IPS-18a (cell line): ENCODE data around the gene ZNF559.
A peak's percentile ranks its signal among the peaks of the same experiment; 100 is the strongest.
"Not testable (repeated sequence)": the region's sequence is repeated elsewhere in the genome, so short reads cannot be mapped to it uniquely, and the experiment has no call there.

Source experiments
- H3K27ac ChIP-seq: one replicate; pipeline ENCODE4 v1.5.1; 2013; ENCODE audit warnings: low read length
- H3K27me3 ChIP-seq: one replicate; pipeline ENCODE4 v1.6.1; 2013; ENCODE audit warnings: mild to moderate bottlenecking, low read length; ENCODE audit not compliant: control insufficient read depth, insufficient read depth
- H3K36me3 ChIP-seq: one replicate; pipeline ENCODE4 v1.6.1; 2013; ENCODE audit warnings: low read depth, low read length; ENCODE audit not compliant: control insufficient read depth
- H3K4me1 ChIP-seq: one replicate; pipeline ENCODE4 v1.6.1; 2013; ENCODE audit warnings: low read depth, low read length; ENCODE audit not compliant: control insufficient read depth
- H3K4me3 ChIP-seq: one replicate; pipeline ENCODE4 v1.5.1; 2013; ENCODE audit warnings: low read length
- H3K9ac ChIP-seq: one replicate; pipeline ENCODE4 v1.6.1; 2013; ENCODE audit warnings: mild to moderate bottlenecking, low read length, moderate library complexity
- H3K9me3 ChIP-seq: one replicate; pipeline ENCODE4 v1.6.1; 2013; ENCODE audit warnings: low read depth, low read length; ENCODE audit not compliant: control insufficient read depth

The ZNF559 gene

GRCh38 chr19:9323919-9324583, at the start of gene ZNF559:
ZNF559 (plus strand) TSS chr19:9324179; CDS start chr19:9338550, 14,371 bp downstream.
- Histone ChIP-seq H3K36me3 (no peaks in the 10 kb centered on the region), H3K4me1 (peaks cover 3% of the 10 kb centered on the region), H3K27ac (no peak within 1 kb of the TSS), H3K9ac (peak within 1 kb of the TSS; percentile 74), H3K27me3 (no peaks in the 10 kb centered on the region), H3K4me3 (peak within 1 kb of the TSS; percentile 79), H3K9me3 (peaks cover 17% of the 10 kb centered on the region)

- H3K9me3 ChIP-seq: peaks cover 46% of the 10 kb centered on the region
- not testable (repeated sequence) for H3K27ac ChIP-seq, H3K36me3 ChIP-seq, H3K27me3 ChIP-seq, H3K4me3 ChIP-seq, H3K4me1 ChIP-seq, H3K9ac ChIP-seq
Measured at GRCh38 chr19:9283485-9283884, 40.5 kb upstream of the ZNF559 start.

- no peak overlapping the region for H3K4me3 ChIP-seq
- no peaks in the 10 kb centered on the region for H3K4me1 ChIP-seq
- no peaks in the 10 kb centered on the region for H3K36me3 ChIP-seq
- H3K9ac ChIP-seq: no peak overlapping the region
- no peaks in the 10 kb centered on the region for H3K27me3 ChIP-seq
- peaks cover 48% of the 10 kb centered on the region for H3K9me3 ChIP-seq
- no peak overlapping the region for H3K27ac ChIP-seq
Measured at GRCh38 chr19:9289231-9289884, 34.6 kb upstream of the ZNF559 start.

GRCh38 chr19:9295411-9295849, 28.5 kb upstream of the ZNF559 start:
- Histone ChIP-seq H3K27ac (no peak overlapping the region), H3K27me3 (no peaks in the 10 kb centered on the region), H3K36me3 (peaks cover 20% of the 10 kb centered on the region), H3K9me3 (peaks cover 65% of the 10 kb centered on the region), H3K4me1 (no peaks in the 10 kb centered on the region), H3K9ac (no peak overlapping the region), H3K4me3 (no peak overlapping the region)

- H3K9me3 ChIP-seq: peaks cover 71% of the 10 kb centered on the region
- H3K4me3 ChIP-seq: no peak overlapping the region
- no peak overlapping the region for H3K9ac ChIP-seq
- no peak overlapping the region for H3K27ac ChIP-seq
- peaks cover 20% of the 10 kb centered on the region for H3K36me3 ChIP-seq
- no peaks in the 10 kb centered on the region for H3K27me3 ChIP-seq
- H3K4me1 ChIP-seq: no peaks in the 10 kb centered on the region
Measured at GRCh38 chr19:9296336-9296735, 27.6 kb upstream of the ZNF559 start.

GRCh38 chr19:9306443-9306842, 17.5 kb upstream of the ZNF559 start:
- Histone ChIP-seq H3K4me3 (no peak overlapping the region), H3K27ac (no peak overlapping the region), H3K27me3 (peaks cover 4% of the 10 kb centered on the region), H3K4me1 (peaks cover 3% of the 10 kb centered on the region), H3K9me3 (peaks cover 21% of the 10 kb centered on the region), H3K36me3 (no peaks in the 10 kb centered on the region), H3K9ac (no peak overlapping the region)

- Histone ChIP-seq H3K9me3 (peaks cover 18% of the 10 kb centered on the region), H3K27me3 (peaks cover 4% of the 10 kb centered on the region), H3K4me1 (peaks cover 3% of the 10 kb centered on the region), H3K36me3 (no peaks in the 10 kb centered on the region), H3K9ac (no peak overlapping the region), H3K4me3 (peak overlapping the region; percentile 76), H3K27ac (no peak overlapping the region)
Measured at GRCh38 chr19:9308091-9308770, 15.7 kb upstream of the ZNF559 start.

- no peaks in the 10 kb centered on the region for H3K36me3 ChIP-seq
Measured at GRCh38 chr19:9309139-9309973, 14.6 kb upstream of the ZNF559 start, which contains the start of gene ZNF699. ZNF699 (minus strand) TSS chr19:9309838; CDS start chr19:9305119, 4,719 bp downstream.

GRCh38 chr19:9309974-9310446, 14.0 kb upstream of the ZNF559 start:
- Histone ChIP-seq H3K27ac (peak overlapping the region; percentile 92), H3K9ac (peak overlapping the region; percentile 67), H3K4me1 (peaks cover 3% of the 10 kb centered on the region), H3K4me3 (peak overlapping the region; percentile 76), H3K36me3 (no peaks in the 10 kb centered on the region), H3K27me3 (peaks cover 4% of the 10 kb centered on the region), H3K9me3 (peaks cover 17% of the 10 kb centered on the region)

More at GRCh38 chr19:9309139-9309973, 14.6 kb upstream of the ZNF559 start, which contains the start of gene ZNF699:
- peaks cover 4% of the 10 kb centered on the region for H3K27me3 ChIP-seq
- peak within 1 kb of the TSS; percentile 67 for H3K9ac ChIP-seq
- peak within 1 kb of the TSS; percentile 92 for H3K27ac ChIP-seq
- peak within 1 kb of the TSS; percentile 76 for H3K4me3 ChIP-seq
- peaks cover 3% of the 10 kb centered on the region for H3K4me1 ChIP-seq
- H3K9me3 ChIP-seq: peaks cover 18% of the 10 kb centered on the region

- Histone ChIP-seq H3K4me1 (peaks cover 1% of the 10 kb centered on the region), H3K27ac (no peak overlapping the region), H3K9me3 (peaks cover 23% of the 10 kb centered on the region), H3K27me3 (peaks cover under 1% of the 10 kb centered on the region), H3K36me3 (no peaks in the 10 kb centered on the region), H3K4me3 (no peak overlapping the region), H3K9ac (no peak overlapping the region)
Measured at GRCh38 chr19:9313756-9314155, 10.2 kb upstream of the ZNF559 start.

- H3K9ac ChIP-seq: no peak overlapping the region
- H3K27ac ChIP-seq: no peak overlapping the region
- peaks cover 6% of the 10 kb centered on the region for H3K9me3 ChIP-seq
- peaks cover 3% of the 10 kb centered on the region for H3K4me1 ChIP-seq
- H3K36me3 ChIP-seq: no peaks in the 10 kb centered on the region
- H3K4me3 ChIP-seq: no peak overlapping the region
- H3K27me3 ChIP-seq: no peaks in the 10 kb centered on the region
Measured at GRCh38 chr19:9321338-9321737, 2.6 kb upstream of the ZNF559 start.
